ENCODE results near the gene ZBTB20.

Gene ZBTB20

GRCh38 chr3:115087512-115087911 is 59.6 kb downstream of the ZBTB20 start:
- no peak for DNase-seq (ENCODE audit: low read depth)

DNA sequence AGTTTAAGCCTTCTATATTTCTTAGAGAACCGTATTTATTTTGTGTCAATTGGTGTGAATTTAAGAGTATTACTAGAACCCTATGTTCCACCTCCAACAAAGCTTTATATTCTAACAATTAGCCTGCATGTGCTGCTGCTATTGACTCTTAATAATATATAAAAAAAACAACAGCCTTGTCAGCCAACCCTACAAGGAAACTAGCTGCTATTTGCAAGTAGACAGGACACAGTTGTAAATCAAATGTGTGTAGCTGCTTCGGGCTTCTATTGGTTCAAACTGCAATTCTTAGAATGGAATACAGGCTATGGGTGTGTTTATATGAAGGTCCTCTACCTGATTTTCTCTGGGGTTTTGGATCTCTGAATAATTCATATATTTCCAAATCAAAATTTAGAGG is 60.7 kb downstream of the ZBTB20 start:
- DNase-seq (ENCODE audit: low read depth) = no peak

DNA sequence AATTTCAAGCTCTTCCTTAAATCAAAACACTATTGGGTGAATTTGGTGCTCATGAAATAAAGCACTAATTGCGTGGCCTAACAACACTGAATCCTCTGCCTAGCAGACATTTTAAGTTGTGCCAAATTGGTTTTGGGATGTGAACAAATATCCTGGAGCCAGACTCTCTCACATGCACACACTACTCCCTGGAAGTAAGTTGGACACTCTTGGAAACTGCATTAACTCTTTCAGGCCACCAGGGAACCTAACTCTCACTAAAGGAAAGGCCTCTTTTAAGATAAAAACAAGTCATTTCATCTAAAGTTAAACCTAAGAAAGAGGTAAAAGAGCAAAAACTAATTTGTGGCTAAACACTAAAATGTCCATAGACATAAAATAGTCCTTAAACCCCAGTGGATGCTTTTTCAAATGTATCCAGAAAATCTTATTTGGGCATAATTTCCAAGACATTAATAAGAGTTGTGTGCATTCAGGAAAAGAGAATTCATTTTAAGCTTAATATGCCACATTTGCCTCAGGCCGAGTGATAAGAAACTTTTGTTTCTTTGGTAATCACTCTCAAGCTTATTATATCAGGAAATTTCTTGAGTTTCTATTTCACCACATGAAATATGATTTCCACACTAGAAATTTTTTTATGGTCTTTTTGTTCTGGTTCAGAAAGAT is 61.8 kb downstream of the ZBTB20 start:
- no peak for DNase-seq (ENCODE audit: low read depth)

DNA sequence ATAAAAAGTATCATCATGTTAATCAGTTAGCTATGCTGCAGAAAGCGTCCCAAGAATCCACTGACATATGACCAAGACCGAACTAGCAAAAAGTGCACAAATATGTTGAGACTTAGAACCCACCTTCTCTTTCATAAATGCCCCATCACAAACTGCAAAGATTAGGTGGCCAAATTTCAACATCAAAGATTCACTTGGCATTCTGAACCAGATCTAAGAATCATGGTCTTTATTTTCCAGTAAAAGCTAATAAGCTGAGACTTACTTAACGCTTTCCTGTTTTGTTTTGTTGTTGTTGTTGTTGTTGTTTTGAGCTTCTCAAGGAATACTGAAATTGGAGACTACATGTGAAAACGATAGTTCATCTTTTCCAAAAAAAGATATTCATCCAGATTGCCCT is 62.4 kb downstream of the ZBTB20 start:
- no peak for DNase-seq (ENCODE audit: low read depth)

- DNase-seq (ENCODE audit: low read depth) = no peak
These were observed 64.8 kb downstream of the ZBTB20 start for GRCh38 chr3:115082260-115082659.

DNA sequence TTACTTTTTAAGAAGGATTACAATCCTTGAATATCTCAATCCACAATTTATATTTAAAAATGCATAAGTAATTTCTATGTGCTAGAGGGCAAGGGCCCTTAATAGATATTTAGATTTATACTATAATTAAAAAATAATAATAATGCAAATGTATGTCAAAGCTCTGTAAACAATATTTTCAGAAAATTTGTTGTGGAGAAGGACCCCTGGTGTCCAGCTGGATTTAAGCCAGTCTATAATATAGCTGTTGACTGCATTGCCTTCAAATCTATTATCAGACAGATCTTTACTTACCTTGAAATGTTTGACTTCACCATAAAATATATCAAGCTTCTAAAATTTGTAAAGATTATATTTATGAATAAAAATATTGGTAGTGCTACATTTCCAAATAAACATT is 65.6 kb downstream of the ZBTB20 start:
- no peak for DNase-seq (ENCODE audit: low read depth)

GRCh38 chr3:115077501-115078250 is 69.4 kb downstream of the ZBTB20 start:
- DNase-seq (ENCODE audit: low read depth) = no peak

- no peak for DNase-seq (ENCODE audit: low read depth)
These were observed 72.6 kb downstream of the ZBTB20 start for GRCh38 chr3:115074502-115074901.

DNA sequence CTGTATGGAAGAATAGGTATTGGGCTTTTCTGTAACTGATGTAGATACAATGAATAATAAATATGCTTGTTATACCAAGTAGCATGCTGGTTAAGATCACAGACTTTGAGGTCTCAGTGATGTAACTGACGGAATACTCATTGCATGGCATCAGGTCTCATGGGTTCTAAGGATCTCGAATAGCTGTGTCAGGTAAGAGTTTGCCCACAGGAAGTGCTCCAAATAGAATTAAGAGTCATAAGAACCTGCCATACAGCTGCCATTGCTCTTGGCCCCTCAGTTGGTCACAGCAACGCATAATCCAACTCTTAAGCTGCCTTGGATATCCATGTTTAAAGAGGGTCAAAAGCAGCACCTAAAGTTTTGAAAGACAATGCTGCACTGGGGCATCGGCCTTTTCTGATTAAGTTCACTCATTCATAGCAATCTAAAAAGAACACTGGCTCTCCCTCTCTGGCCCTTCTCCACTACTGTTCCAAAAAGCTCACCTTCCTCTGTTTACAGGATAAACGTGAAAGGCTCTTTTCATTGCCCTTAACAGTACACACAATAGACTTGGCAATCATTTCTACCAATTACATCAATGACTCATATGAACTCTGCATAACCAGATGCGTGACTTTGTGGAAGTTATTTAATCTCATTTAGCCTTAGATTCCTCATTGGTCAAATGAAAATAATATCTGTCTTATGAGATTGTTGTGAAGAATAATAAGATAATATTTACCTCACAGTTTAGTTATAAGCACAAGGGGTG is 74.6 kb downstream of the ZBTB20 start:
- no peak for DNase-seq (ENCODE audit: low read depth)

DNA sequence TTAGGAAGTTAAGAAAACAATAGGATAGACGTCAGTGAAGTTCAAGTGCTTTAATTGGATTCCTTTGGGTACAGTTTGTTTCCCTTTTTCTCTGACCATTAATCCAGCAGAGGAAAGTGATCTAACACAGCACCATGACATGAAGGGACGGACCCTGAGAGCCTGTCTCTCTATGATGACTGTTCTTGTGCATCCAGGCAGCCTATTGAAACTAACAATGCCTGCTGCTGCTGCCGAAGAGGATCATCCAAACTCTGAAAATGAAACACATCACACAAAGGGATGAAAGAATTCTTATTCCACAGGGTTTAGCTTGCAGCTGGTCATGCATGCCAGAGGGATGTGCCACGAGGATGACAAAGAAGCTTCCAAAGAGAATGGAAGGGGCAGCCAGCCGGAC is 75.5 kb downstream of the ZBTB20 start:
- no peak for DNase-seq (ENCODE audit: low read depth)

DNA sequence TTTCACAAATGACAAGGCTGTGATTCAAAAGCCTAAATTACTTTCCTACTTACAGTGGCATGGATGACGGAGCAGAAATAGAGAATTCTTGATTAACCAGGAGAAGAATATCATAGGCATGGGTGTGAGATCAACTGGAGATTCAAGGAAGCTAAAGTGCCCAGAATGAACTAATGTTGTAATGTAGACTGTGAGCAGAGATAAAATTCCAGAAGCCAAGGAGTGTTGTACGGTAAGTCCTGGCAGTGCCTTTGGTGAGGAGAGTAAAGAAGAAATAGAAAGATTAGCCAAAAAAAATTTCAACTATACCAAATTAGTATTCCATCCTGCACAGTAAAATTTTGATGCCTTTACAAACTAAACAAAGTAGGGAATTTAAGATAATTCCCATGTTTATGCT is 75.9 kb downstream of the ZBTB20 start:
- DNase-seq (ENCODE audit: low read depth) = no peak

GRCh38 chr3:115068799-115069198 is 78.3 kb downstream of the ZBTB20 start:
- no peak for DNase-seq (ENCODE audit: low read depth)

GRCh38 chr3:115062412-115062956 is 84.6 kb downstream of the ZBTB20 start:
- no peak for DNase-seq (ENCODE audit: low read depth)

DNA sequence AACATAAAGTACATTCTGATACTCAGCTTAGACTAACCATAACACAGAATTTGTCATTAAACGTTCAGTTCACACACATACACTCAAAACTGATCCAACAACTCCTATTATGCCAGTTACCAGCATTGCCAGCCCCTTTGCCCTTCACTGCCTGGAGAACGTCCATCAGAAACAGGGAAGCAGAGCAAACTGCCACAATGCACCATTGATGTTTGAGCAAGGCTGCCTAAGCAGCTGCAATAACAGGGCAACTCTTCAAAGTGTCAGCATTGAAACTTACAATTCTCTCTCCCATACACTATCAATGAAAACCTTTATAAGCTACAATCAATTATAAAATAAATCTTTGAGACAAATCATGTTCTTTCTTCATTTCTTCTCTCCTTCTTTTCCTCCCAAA is 85.1 kb downstream of the ZBTB20 start:
- no peak for DNase-seq (ENCODE audit: low read depth)

DNA sequence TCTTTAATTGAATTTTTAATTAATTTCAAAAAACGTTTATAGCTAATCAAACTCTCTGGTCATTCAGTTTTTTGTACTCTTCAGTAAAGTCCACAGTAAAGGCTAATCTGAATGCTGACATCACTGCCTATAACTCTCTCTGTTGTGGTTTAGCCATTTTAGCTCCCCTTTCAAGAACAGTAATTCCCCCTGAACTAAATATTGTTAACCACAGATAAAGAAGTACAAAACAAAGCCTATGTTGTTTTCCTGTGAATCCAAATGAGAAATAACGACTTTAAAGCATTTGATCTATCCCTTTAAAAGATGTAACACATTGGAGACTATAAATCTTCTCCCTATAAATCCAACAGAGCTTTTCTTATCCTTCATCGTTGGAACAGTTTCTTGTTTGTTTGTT is 94.2 kb downstream of the ZBTB20 start:
- no peak for DNase-seq (ENCODE audit: low read depth)

- DNase-seq (ENCODE audit: low read depth) = no peak
These were observed 104.7 kb downstream of the ZBTB20 start for GRCh38 chr3:115042351-115042750.

- DNase-seq (ENCODE audit: low read depth) = no peak
These were observed 106.3 kb downstream of the ZBTB20 start for GRCh38 chr3:115040673-115041286.

- no peak for DNase-seq (ENCODE audit: low read depth)
These were observed 106.8 kb downstream of the ZBTB20 start for GRCh38 chr3:115040246-115040645.

- no peak for DNase-seq (ENCODE audit: low read depth)
These were observed 108.3 kb downstream of the ZBTB20 start for GRCh38 chr3:115038817-115039216.

GRCh38 chr3:115022835-115023398 is 124.2 kb downstream of the ZBTB20 start:
- DNase-seq (ENCODE audit: low read depth) = no peak

- DNase-seq (ENCODE audit: low read depth) = no peak
These were observed 124.9 kb downstream of the ZBTB20 start for GRCh38 chr3:115022199-115022598.

DNA sequence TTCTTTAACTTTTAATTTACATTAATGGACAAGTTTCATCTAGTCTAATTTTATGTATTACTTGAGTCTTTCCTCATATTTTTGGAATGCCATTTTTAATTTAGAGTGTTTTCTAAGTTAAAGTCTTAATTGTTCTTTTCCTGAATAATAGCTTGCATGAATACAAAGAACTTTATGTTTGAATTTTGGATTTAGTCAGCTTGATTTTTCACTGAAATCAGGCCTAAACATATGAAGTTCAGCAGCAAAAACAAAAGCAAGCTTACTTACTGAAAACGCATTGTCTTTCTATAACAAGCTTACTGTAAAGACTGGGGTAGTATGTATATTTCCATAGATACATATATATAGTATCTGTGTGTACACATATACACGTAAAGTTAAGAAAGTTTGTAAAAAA is 126.0 kb downstream of the ZBTB20 start:
- no peak for DNase-seq (ENCODE audit: low read depth)

Measured in stimulated activated CD8-positive, alpha-beta memory T cell treated with anti-CD3 and anti-CD28 coated beads, Interleukin-12 subunit alpha, Interleukin-12 subunit beta, amount 100 ng/mL, for 4 hours (primary cell).